GM21576 (cell line): ENCODE data around the gene SAFB2.
"Not testable (repeated sequence)": the region's sequence is repeated elsewhere in the genome, so short reads cannot be mapped to it uniquely, and the experiment has no call there.

Source experiments
- ATAC-seq: cut with Tn5 transposase; IDR thresholded peaks from one replicate; pipeline ENCODE4 v1.9.1; 2021; ENCODE audit warnings: mild to moderate bottlenecking, moderate library complexity; ENCODE audit not compliant: unreplicated experiment

The SAFB2 gene

DNA sequence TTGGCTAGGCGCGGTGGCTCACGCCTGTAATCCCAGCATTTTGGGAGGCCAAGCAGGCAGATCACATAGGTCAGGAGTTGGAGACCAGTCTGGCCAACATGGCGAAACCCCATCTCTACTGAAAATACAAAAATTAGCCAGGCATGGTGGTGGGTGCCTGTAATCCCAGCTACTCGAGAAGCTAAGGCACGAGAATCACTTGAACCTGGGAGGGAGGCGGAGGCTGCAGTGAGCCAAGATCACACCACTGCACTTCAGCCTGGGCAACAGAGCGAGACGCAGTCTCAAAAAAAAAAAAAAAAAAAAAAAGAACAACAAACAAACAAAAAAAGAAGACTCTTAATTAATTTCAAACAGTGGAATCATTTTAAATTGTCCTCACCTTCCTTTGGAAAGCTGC, 13.8 kb downstream of the SAFB2 start:
- ATAC-seq, result not testable (repeated sequence)

DNA sequence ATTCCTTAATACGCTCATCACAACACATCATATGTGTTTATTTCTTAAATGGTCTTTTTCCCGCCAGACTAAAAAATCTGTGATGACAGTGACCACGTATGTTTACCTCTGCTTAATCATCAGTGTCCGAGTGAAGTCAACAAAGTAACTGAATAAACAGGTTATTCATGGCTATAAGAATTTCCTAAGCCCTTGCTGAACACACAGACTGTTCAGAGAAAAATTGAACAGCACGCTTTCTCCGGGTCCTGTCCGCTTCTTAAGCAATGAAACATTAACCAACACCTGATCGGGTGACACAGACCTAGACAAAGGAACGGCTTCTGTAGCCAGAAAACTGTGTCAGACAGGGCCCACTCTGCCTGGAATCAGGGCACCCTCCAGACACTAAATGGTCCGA, 14.3 kb downstream of the SAFB2 start:
- ATAC-seq, result no peak

DNA sequence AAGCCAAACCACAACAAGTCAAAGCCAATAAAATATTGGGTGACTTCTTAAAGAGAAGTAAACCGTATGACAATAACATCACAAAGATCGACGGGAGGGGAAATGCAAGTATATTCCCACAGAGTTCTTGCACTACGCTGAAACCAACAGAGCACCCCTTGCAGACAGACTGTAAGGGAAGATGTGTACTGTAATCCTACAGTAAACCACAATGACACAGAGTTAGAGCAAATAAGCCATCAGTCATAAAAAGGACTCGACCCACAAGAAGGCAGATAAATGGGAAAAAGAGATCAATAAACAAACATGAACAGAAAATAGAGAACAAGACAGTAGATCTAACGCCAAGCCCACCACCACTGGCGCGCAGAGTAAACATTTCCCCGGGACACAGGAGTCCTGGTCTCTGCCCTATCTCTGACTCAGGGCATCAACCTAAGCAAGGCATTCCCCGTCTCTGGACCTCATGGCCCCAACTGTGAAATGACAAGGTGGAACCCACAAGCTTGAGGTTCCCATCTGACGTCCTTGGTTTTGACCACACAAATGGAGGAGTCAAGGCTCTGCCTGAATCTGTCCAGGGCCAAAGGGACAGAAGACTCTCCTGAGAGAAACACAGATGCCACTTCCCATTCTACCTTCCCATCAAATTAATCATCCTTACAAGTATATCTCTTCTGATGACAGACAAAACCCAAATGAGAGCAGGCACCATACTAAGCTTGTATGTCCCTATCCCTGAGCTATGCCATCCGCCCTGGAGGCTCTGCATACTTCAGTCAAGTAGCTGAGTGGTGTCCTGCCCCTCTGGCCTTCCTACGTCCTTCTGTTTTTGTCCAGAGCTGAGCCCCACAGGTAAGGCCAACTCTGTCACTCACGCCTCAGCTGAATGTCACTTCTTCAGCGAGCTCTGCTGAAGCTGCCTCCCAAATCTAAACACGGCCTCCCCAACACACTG, 15.0 kb downstream of the SAFB2 start:
- no peak for ATAC-seq

DNA sequence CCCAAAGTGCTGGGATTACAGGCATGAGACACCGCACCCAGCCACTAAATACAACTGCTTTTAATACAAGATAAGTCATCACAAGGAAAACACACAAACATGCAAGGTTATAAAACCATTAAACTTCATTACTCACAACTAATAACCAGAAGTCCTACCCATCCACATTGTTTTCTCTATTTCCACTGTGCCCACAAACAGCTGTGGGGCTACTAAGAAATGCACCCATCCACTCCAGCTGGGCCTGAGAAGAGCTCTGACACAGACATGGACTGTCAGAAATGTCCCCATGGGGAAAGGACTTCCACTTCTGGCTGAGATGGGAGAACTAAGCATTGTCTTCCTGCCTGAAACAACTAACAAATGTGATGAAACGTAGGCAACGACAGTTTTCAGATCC, 17.2 kb downstream of the SAFB2 start:
- ATAC-seq, result no peak

DNA sequence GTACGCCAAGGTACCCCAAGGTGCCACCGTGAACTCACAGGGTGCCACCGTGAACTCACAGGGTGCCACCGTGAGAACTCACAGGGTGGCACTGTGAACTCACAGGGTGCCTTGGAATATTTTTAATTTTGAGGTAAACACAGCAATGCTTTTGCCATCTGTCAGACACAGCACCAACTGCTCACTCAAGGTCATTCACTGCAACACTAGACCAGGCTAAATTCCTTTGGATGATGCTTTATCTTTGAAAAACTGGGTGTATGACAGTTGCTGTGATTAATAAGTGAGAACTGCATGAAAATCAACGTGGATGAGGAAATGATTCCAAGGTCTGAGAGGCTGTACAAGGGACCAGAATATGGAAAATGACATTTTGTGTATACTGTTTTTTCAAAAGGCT, 18.9 kb downstream of the SAFB2 start:
- no peak for ATAC-seq

DNA sequence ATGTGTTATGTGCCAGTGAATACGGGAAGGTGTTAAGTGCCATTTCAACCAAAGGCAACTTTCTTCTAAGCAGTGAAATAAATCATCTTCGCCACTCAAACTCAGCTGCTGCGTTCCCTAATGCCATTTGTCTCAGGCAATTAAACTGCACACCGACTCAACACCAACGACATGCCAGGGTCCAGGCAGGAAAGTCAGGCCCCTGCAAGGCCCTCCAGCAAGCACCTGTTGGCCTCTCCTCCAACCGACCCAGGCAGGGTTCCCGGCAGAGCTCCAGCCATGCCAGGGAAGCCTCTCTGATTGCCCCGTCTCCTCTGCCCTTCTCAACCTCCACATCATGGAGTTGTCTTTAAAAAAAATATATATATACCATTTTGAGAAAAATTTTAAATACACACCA, 21.8 kb downstream of the SAFB2 start:
- ATAC-seq, result no peak

DNA sequence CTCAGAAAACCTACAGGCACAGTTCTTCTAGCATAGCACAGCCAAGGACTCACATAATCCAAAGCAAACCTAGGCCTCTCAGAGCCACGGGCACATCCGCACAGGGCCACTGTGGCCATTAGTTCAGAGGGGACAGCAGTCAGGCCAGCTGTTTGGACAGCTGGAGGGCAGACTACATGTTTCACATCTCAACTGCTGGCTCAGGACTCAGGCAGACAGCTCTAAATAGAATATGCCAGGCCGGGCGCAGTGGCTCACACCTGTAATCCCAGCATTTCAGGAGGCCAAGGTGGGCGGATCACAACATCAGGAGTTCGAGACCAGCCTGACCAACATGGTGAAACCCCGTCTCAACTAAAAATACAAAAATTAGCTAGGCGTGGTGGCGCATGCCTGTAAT, 26.8 kb downstream of the SAFB2 start:
- no peak for ATAC-seq

DNA sequence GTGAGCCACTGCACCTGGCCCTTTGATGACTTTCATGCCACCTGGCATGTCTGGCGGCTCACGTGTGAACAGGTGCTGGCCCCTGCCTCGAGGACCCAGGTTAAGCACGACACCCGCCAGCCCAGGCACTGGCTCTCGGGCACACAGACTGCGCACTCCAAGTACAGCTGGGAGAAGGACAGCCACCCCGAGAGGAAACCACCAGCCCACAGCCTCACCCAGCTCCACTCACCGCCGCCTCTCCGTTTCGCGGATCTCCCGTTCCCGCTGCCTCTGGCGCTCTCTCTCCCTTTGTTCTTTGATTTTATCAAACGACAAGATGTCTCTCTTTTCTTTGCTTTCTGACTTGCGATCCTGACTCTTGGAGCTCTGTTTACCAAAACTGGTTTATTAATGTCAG, 27.4 kb downstream of the SAFB2 start:
- no peak for ATAC-seq

DNA sequence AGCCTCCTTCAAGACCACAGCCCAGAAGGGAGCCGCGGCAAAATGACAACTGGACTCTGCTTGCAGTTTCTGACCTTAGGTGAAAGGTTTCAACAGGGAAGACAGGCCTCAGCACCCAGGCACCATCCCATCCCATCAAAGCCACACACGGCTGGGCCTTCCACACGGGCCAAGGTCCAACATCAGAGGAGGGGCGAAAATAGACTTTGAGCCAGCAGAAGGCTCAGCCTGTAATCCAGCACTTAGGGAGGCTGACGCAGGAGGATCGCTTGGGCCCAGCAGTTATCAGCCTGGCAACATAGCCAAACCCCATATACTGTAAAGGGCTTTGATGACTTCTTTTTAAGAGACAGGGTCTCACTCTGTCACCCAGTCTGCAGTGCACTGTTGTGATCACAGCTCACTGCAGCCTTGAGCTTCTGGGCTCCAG, 28.0 kb downstream of the SAFB2 start:
- ATAC-seq, result no peak

DNA sequence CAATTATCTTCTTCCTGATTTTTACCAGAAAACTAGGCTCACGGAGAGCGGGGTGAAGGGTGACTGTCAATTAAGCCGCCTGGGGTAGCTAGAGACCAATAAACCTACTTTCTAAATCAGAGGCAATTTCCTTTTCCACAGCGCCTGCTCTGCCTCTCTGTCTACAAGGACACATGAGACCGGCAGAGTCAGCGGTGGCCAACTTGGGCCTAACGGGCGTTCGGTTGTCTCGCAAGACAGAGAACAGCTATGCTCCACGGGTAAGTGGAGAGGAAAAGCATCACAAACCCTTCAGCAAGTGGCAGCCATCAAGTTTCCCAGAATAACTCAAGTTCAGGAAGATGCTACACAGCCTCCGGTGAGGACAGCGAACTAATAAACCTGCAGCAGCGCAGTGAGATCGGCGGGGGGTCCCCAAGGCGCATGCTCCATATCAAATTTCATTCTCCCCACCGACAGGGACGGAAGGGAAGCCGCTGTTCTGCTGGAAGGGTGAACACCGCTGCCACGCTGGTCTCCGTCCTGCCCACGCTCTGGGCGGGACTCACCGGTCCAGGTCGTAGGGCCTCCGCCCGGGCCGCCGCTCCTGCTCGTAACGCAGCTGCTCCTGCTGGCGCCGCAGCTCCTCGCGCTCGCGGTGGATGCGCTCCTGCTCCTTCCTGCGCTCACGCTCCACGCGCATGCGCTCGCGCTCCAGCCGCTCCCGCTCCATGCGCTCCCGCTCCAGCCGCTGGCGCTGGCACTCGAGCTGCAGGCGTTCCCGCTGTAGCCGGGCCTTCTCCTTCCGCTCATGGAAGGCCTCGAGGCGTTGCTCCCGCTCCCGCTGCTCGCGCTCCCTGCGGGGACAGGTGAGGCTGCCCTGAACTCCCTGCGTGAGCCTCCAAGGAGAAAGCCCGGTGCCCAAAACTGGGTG, 29.0 kb downstream of the SAFB2 start:
- ATAC-seq, result no peak

DNA sequence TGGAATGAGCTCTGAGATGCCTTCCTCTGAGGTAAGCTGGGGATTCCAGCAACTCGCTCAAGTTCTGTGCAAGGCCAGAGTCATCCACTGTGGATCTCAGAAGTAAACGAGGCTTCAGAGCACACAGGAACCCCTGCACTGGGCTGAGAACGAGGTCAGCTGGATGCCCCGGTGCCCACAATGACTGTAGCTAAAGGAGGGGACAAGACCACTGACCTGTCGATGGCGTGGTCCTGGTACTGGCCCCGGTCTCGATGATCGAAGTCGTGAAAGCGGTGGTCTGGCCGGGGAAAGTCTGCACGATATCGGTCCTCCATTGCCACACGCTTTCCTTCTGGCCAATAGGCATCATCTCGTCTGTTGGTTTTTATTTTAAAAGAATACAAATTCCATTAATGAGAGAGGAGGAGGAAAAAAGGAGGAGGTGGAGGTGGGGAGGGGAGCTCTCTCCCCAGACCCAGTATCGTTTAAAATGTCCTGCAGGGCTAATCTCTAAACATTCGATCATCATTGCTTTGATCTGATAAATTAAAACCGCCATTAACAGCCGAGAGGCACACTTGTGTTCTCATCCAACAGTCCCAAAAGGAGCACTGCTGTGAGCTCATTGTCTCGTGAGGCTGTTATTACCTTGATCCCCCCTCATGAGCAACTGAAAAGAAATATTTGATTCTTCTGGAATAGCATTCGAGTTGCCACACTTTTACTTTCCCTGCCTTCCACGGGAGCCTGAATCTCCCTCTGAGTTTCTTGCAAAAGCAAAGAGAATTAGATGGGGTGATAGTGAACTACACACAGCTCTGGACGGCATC, 29.8 kb downstream of the SAFB2 start:
- ATAC-seq, result no peak

DNA sequence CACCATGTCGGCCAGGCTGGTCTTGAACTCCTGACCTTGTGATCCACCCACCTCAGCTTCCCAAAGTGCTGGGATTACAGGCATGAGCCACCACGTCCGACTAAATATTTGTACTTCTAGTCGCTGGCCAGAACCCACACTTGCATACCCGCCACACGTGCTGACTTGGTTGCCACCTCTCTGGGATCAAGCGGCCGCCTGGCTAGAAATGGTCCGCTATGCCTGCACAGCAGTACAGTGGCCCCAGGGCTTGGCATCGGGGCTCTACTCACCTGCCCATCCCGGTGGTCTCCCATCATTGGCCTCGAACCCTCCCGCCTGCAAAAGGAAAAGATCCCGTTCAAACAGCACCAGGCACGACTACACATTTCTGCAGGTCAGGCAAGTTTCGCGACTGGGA, 31.1 kb downstream of the SAFB2 start:
- ATAC-seq, result no peak

DNA sequence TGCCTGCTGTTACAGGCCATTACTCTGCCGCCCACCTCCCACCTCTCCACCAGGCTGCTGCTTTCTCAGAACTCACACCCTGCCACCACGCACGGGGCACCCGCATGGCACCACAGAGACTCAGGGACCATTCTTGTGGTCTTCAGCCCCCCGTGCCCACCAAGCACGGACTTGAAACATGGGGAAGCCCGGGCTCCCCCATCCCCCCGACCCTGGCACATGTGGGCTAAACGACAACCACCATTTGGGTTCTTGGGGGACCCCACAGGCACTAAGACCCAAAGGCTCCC, 31.8 kb downstream of the SAFB2 start:
- no peak for ATAC-seq

DNA sequence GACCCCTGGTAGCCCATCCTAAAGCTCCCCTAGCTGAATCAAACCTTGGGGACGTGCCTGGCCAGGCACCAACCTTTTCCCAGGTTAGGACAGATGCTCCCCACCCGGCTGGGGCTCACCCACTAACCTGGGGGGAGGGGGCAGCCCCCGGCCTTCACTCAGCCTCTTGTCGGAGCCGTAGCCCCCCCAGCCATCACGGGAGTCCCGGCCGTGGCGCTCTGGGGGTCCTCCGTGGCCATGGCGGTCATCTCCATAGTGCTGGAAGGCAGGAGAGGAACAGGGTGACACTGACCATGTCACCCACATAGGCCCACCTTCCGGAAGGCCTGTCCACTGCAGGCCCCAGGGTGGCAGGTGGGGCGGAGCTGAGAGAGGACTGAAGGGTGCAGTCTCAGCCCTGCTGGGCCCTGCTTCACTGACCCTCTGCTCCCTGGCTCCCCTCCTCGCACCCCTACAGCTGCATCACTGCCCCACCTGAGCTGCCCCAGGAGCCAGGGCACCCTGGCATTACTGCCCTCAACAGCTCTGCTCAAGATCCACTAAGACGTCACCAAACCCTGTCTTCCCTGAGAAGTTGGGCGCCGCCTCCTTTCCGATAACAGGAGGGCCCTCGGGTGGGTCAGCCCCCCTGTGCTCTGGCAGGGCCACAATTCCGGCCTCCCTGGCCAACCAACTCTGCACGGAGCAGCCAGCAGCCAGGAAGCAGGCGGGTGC, 32.3 kb downstream of the SAFB2 start:
- no peak for ATAC-seq

DNA sequence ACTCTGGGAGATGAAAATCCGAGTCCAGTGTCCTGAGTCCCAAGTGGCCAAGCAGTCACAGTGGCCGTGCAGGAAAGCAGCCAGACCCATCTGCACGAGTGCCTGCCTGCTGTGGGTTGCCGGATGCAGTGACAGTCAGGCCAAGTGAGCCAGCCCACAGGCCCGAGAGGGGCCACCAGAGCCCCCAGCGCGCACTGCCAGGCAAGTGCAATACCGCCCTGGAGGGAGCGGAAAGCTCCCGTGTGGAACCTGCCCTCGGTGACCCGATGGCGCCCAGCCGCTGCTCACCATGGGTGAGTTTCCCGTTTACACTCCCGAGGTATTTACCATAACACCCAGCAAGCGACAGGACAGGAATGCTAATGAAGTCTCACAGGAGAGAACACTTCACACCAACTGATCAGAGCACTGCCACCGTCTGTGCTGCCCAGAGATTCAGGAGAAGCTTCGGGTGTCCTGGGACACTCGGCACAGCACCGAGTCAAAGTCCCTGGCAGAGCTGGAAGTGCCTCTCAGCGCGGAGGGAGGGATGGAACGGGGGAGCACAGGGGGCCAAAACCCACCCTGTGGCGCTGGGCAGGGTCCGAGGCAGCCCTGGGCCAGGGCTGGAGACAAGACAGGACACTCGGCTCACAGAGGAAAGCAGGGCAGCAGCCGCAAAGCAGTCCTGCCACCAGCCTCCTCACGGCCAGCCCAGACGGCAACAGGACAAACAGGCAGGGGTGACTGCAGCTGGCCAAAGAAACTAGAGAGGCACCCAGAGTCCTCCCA, 33.5 kb downstream of the SAFB2 start:
- ATAC-seq, result no peak

DNA sequence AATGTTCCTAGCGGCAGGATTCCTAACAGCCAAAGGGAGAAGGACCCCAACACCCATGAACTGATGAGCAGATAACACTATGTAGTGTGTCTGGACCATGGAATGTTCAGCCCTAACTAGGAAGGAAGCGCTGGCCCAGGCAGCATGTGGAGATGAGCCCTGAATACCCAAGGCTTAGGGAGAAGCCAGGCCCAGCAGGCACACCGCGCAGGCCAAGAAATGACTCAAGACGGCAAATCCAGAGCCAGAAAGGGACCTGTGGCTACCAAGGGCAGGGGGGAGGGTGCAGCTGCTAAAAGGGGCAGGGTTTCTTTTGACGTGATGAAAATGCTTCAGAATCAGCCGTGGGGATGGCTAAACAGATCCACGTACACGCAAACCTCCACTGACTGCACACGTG, 34.1 kb downstream of the SAFB2 start:
- ATAC-seq, result no peak

DNA sequence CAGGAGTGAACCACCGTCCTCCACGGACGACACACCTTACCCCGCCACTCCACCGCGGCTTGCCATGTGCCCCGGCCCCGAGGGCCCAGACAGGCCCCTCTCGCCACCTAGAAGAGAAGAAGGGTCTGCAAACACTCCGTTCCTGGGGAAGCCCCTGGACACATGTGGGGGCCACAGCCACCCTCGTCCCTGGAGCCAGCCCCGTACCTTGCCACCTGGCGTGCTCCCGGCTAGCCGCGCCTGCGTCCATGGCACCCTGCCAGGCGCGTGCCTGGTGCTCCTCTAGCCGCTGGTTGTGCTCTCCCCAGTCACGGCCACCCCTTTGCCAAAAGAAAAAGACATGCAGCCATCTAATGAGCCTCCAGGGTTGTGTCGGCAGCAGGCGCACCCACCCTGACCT, 34.9 kb downstream of the SAFB2 start:
- ATAC-seq, result no peak

DNA sequence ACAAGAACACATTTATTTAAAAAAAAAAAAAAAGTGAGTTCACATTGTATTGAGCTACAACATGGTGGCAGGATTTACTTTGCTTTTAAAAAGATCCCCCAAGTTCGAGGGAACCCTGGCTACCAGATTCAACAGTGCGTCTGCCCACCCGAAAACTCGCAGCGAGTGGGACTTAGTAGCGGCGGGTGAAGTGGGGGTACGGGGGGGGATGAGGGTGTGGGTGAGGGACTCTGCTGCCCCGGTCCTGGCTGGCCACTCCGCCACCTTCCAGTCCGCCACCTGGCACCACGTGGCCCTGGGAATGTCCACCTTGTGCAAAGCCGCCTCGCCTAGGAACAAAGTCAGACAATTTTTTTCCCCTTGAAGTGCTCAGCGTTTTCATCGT, 35.5 kb downstream of the SAFB2 start:
- no peak for ATAC-seq

DNA sequence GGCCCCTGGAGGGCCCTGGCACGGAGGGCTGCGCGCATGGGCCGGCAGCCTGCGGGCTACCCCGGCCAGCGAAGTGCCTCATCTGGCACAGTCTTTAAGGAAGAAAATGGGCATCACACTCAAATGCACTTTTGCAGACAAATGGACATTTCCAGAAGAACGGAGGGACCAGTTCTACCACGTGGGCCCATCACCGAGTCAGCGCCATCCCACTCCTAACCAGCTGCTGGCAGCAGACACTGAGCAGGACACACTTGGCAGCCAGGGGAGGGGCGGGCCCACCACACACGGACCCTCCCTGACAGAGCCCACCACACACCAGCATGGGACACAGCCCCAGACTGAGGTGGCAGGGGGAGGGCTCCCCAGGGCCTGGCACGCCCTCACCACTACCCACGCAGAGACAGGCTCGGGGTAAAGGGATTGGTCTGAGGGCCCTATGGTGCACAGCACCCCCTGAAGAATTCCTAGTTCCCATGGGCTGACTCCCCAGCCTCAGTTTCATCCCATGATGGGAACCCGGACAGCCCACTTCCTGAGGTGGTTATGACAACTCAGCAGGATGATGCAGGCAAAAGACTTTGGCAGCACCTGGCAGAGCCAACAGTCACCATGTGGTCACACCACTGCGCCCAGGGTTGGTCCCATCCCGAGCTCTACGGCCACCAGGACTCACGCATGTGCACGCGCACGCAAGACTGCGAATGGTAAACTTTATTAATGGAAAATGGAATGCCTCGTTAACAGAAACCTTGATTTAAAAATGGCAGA, 36.1 kb downstream of the SAFB2 start:
- no peak for ATAC-seq
